Natural killer cell (primary cell): ENCODE results near the gene WFS1. TPM values are rescaled to one million over a fixed set of nuclear protein-coding genes. Genes with fewer than 3 reads are reported as not detected.

Experiments used
- ATAC-seq, 3 donors: fragments of 150-1000 bp in 2 of 3; fragments of 200-7000 bp in 1 of 3; cut with Tn5 transposase; 1 replicate in 1 of 3; 2 replicates in 2 of 3; pipeline ENCODE4 v1.10.0; 2021; ENCODE audit warnings: mild to moderate bottlenecking in 2 of 3, moderate library complexity in 2 of 3
- DNase-seq, 2 donors: peaks; one replicate each; pipeline versions ENCODE4 v3.0.0 to v3.0.0-alpha.2; 2013 to 2021; ENCODE audit warnings: mixed read lengths in 1 of 2
- H3K27ac ChIP-seq: one replicate; pipeline ENCODE4 v1.5.1; 2013; ENCODE audit warnings: mild to moderate bottlenecking, low read length
- H3K27me3 ChIP-seq: one replicate; pipeline ENCODE4 v1.6.1; 2013; ENCODE audit warnings: low read length; ENCODE audit not compliant: control insufficient read depth, insufficient read depth
- H3K36me3 ChIP-seq: one replicate; pipeline ENCODE4 v1.6.1; 2013; ENCODE audit warnings: low read length; ENCODE audit not compliant: control insufficient read depth, insufficient read depth
- H3K4me1 ChIP-seq: one replicate; pipeline ENCODE4 v1.6.1; 2013; ENCODE audit warnings: low read length; ENCODE audit not compliant: control insufficient read depth, insufficient read depth
- H3K4me3 ChIP-seq: one replicate; pipeline ENCODE4 v1.5.1; 2013; ENCODE audit warnings: low read length
- H3K9me3 ChIP-seq: one replicate; pipeline ENCODE4 v1.6.1; 2013; ENCODE audit warnings: low read length; ENCODE audit not compliant: control insufficient read depth, insufficient read depth
- H3K27ac Mint-ChIP-seq, 2 donors: one replicate each; pipeline ENCODE4 v1.8.0; 2022; ENCODE audit warnings: mild to moderate bottlenecking in 2 of 2, mixed read lengths in 2 of 2, moderate library complexity in 1 of 2
- H3K27me3 Mint-ChIP-seq, 2 donors: one replicate each; pipeline ENCODE4 v1.8.0; 2022; ENCODE audit warnings: low read depth in 2 of 2, mixed read lengths in 2 of 2
- H3K36me3 Mint-ChIP-seq: one replicate; pipeline ENCODE4 v1.8.0; 2022; ENCODE audit warnings: mixed read lengths
- H3K4me1 Mint-ChIP-seq, 2 donors: one replicate each; pipeline ENCODE4 v1.8.0; 2022; ENCODE audit warnings: mixed read lengths in 2 of 2
- H3K4me3 Mint-ChIP-seq: one replicate; pipeline ENCODE4 v1.8.0; 2022; ENCODE audit warnings: mild to moderate bottlenecking, moderate library complexity, mixed read lengths
- H3K9me3 Mint-ChIP-seq, 2 donors: one replicate each; pipeline ENCODE4 v1.8.0; 2022; ENCODE audit warnings: mixed read lengths in 2 of 2
- CTCF ChIP-seq: fragments of 200-600 bp; IDR thresholded peaks from one replicate; pipeline ENCODE4 v1.8.0; 2022; ENCODE audit warnings: antibody characterized with exemption
- WGBS: methylation state at CpG from one replicate; pipeline ENCODE4 v1.1.7; 2013; ENCODE audit warnings: missing lambda C conversion rate; ENCODE audit not compliant: insufficient coverage; 5-methylcytosine and 5-hydroxymethylcytosine counted together
- intact Hi-C: fragments of 100-400 bp; cut with micrococcal nuclease; formaldehyde crosslinking; loops from one replicate; pipeline ENCODE4 v1.14.2; 2022
- total RNA-seq, 4 donors: library from RNA; stranded (reverse); fragments of 120-200 nt in 1 of 4; gene quantifications; one replicate each; pipeline versions ENCODE4 v1.2.3 to v1.2.4, GENCODE V29; 2013 to 2022

WFS1 gene
- total RNA-seq, 3 donors from 2014 or later (not counting 1 experiment from before 2014, with no cell fraction given) = 3.0 to 5.6 (median 3.5) TPM

GRCh38 chr4:6253961-6254360 lies 15.7 kb upstream of the WFS1 start:
- ATAC-seq (no peak), DNase-seq (no peak)
- no peak overlapping the region for H3K4me3 Mint-ChIP-seq
- no peaks in the 10 kb centered on the region for H3K9me3 ChIP-seq
- no peak for TF ChIP-seq CTCF
- peaks cover 13 to 27% of the 10 kb centered on the region in 2 donors for H3K27me3 Mint-ChIP-seq
- H3K4me1 ChIP-seq = peaks cover 10% of the 10 kb centered on the region
- no peak overlapping the region for H3K27ac Mint-ChIP-seq
- intact Hi-C loops = loop anchor here (5.0 kb wide), 2 partner anchors 122 to 293 kb away; no protein-coding TSS in a partner anchor
- 85% methylated on average over 14 of the region's 14 CpGs for WGBS
- peaks cover 3% of the 10 kb centered on the region for H3K27me3 ChIP-seq
- no peaks in the 10 kb centered on the region for H3K9me3 Mint-ChIP-seq
- no peaks in the 10 kb centered on the region for H3K36me3 ChIP-seq
- peaks cover 16 to 17% of the 10 kb centered on the region in 2 donors for H3K4me1 Mint-ChIP-seq
- H3K36me3 Mint-ChIP-seq = no peaks in the 10 kb centered on the region
- no peak overlapping the region for H3K27ac ChIP-seq
- H3K4me3 ChIP-seq = no peak overlapping the region

GRCh38 chr4:6256141-6256540 lies 13.5 kb upstream of the WFS1 start:
- intact Hi-C loops = no loop called here
- no peak overlapping the region for H3K4me3 Mint-ChIP-seq
- Histone ChIP-seq H3K27me3 (peaks cover 3% of the 10 kb centered on the region), H3K4me1 (peaks cover 7% of the 10 kb centered on the region), H3K9me3 (no peaks in the 10 kb centered on the region), H3K36me3 (no peaks in the 10 kb centered on the region), H3K4me3 (no peak overlapping the region), H3K27ac (no peak overlapping the region)
- H3K27ac Mint-ChIP-seq = no peak overlapping the region
- no peaks in the 10 kb centered on the region for H3K36me3 Mint-ChIP-seq
- peaks cover 8 to 14% of the 10 kb centered on the region in 2 donors for H3K27me3 Mint-ChIP-seq
- TF ChIP-seq CTCF = no peak
- H3K4me1 Mint-ChIP-seq = peaks cover 11 to 12% of the 10 kb centered on the region in 2 donors
- DNase-seq (no peak), ATAC-seq (no peak)
- H3K9me3 Mint-ChIP-seq = no peaks in the 10 kb centered on the region
- 92% methylated on average over 9 of the region's 9 CpGs for WGBS

GRCh38 chr4:6257247-6258025 lies 12.2 kb upstream of the WFS1 start:
- Mint-ChIP-seq H3K4me3 (no peak overlapping the region), H3K36me3 (no peaks in the 10 kb centered on the region), H3K9me3 (no peaks in the 10 kb centered on the region), H3K4me1 (peaks cover 11 to 12% of the 10 kb centered on the region in 2 donors), H3K27me3 (peaks cover 14 to 17% of the 10 kb centered on the region in 2 donors), H3K27ac (peak overlapping the region in 1 of 2 donors; percentile 26)
- 10% methylated on average over 18 of the region's 18 CpGs for WGBS
- TF ChIP-seq CTCF = no peak
- H3K4me3 ChIP-seq = no peak overlapping the region
- no peaks in the 10 kb centered on the region for H3K36me3 ChIP-seq
- peaks cover 6% of the 10 kb centered on the region for H3K27me3 ChIP-seq
- ATAC-seq (peak in 1 of 3 donors; percentile 58), DNase-seq (no peak)
- H3K27ac ChIP-seq = no peak overlapping the region
- intact Hi-C loops = no loop called here
- H3K4me1 ChIP-seq = peaks cover 7% of the 10 kb centered on the region
- H3K9me3 ChIP-seq = no peaks in the 10 kb centered on the region
